ENCODE results near the gene COCH.

Gene COCH

GRCh38 chr14:30874120-30874998, at the start of gene COCH:
TSS of gene COCH (plus strand) at chr14:30874559. CDS start at chr14:30874939, 380 bp downstream.
- DNase-seq, result peak; percentile 72

DNA sequence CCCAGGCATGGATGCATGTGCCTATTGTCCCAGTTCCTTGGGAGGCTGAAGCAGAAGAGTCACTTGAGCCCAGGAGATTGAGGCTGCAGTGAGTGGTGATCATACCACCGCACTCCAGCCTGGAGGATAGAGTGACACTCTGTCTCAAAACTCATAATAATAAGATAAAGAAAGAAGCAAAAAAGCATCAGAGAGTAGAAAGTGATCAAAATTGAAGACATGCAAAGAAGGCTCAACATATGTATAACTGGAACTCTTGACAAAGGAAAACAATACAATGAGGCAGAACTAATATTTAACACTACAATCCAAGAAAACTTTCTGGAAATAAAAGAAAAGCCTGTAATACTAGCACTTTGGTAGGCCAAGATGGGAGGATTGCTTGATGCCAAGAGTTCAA, 48.3 kb upstream of the COCH start:
- DNase-seq, result no peak

DNA sequence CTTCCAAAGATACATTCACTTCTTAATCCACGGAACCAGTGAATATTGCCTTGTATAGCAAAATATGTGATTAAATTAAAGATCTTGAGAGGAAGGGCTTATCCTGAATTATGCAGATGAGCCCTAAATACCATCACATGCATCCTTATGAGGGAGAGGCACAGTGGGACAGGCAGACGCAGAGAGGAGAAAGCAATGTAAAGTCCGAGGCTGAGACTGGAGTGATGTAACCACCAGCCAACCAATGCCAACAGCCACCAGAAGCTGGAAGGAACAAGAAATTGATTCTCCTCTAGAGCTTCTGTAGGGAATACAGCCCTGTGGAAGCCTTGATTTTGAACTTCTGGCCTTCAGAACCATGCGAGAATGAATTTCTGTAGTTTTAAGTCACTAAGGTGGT, 44.5 kb upstream of the COCH start:
- DNase-seq, result no peak

DNA sequence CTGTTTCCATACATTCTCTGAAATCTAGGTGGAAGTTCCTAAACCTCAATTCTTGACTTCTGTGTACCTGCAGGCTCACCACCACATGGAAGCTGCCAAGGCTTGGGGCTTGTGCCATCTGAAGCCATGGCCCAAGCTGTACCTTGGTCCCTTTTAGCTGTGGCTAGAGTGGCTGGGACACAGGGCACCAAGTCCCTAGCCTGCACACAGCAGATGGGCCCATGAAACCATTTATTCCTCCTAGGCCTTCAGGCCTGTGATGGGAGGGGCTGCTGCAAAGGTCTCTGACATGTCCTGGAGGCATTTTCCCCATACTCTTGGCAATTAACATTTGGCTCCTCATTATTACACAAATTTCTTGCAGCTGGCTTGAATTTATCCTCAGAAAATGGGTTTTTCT, 40.0 kb upstream of the COCH start:
- DNase-seq, result no peak

DNA sequence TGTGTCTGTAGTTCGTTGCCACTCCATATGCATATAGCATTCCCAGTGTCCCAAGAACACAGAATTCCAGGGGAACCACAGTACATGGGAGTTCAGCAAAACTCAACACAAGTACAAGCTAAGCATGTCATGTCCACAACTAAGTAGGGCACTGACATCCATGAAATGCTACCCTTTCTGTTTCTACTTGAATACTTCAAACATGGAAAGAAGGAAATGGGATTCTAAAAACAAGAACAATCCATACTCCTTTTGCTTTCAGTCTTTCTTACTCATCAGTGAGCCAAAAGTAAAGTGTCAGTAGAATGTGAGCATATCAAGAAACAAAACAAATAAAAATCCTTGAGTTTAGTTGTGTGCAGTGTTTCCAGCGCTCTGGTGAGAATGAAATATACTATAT, 36.0 kb upstream of the COCH start:
- DNase-seq, result no peak

GRCh38 chr14:30840086-30840779, 34.1 kb upstream of the COCH start:
- no peak for DNase-seq

- DNase-seq, result no peak
Observed at GRCh38 chr14:30842431-30842830, 31.9 kb upstream of the COCH start.

DNA sequence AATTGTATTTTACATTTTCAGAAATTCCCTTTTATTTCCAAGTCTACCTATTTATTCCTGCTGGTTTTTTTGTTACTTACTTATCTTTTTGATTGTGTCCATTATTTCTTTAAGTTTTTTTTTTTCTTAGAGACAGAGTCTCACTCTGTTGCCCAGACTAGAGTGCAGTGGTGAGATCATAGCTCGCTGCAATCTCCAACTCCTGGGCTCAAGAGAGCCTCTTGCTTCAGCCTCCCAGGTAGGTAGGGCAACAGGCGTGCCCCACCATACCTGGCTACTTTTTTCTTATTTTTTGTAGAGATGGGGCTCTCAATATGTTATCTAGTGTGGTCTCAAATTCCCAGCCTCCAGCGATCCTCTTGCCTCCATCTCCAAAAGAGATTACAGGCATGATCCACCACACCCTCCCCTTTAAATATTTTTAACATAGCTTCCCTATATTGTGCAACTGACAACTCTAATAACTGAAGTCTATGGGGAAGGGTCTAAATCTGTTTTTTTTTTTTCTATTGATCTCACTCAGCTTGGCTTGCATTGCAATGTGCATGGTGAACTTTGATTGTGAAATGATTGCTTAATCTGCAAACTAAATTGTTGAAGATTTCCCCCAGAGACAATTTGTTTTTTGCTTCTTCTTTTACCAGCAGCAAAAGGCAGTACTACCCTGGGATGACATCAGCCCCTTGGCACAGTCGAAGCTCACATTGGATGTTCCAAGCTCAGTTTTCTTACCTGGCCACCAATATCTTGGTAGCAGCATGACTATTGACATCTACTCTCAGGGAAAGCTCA, 25.7 kb upstream of the COCH start:
- DNase-seq, result no peak

- no peak for DNase-seq
Observed at GRCh38 chr14:30849354-30849753, 25.0 kb upstream of the COCH start.

DNA sequence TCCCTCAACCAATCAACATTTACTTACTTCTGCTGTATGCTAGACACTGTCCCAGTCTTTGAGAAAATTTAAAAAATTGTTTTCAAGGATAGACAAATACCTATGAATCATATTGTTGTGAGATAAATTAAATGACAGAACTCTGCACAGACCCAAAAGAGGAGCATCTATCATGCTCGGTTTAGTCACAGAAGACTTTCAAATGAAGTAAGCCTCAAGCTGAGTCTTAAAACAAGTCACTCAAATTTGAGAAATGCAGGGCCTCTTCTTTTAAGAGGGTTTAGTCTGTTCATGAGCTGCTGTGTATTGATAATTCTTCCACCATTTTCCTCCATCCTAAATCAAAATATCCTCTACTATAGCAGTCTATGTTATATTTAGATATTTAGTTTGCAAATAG, 24.4 kb upstream of the COCH start:
- DNase-seq, result no peak

GRCh38 chr14:30853946-30854345, 20.4 kb upstream of the COCH start:
- no peak for DNase-seq

- no peak for DNase-seq
Observed at GRCh38 chr14:30854492-30854891, 19.9 kb upstream of the COCH start.

DNA sequence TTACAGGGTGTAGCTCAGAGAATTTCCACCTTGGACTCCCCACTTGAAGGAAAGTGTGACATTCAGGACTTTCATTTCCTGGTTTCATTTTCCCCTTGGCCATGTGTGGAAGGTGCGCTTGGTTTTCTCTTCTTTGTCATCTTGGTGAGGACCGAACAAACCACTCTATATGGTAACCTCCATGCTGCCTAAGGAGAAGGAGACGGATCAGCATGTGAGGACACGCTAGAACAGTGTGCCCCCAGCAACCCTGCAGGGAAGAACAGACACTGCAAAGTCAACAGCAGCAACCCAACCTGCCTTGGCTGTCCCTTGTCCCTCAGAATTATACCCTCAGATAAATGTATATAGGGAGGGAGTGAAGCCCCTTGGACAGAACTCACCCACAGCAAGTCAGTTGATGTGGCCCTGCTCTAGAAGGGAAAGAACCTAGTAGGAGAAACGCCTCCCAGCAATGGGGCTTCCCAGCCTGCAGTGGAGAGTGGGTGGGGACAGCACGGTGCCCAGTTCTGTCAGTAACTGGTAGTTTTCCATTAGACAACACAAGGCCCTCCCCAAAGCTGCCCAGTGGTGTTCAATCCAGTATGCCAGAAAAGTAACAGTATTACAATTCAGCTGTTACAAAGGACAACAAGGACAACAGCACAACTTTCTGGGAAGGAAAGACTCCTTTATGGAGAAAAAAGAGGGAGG, 18.9 kb upstream of the COCH start:
- no peak for DNase-seq

- DNase-seq, result no peak
Observed at GRCh38 chr14:30861200-30861599, 13.2 kb upstream of the COCH start.

DNA sequence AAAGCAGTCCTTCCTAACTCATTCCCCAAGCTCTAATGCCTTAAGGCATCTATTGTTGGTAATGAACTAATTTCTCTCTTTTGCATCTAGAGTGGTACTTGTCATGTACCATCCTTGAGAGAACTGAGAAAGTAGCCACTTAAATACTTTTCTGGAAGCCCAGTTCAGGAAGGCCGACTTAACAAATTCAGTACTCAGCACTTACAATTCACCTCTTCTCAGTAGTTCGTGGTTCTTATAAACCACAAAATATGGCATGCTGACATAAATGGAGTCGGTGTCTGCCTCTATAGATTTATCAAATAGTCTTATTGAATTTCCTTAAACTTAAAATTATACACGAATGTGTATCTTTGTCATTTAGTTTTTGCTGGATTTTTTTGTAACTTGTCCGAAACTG, 9.4 kb upstream of the COCH start:
- no peak for DNase-seq

- DNase-seq, result no peak
Observed at GRCh38 chr14:30868736-30869135, 5.6 kb upstream of the COCH start.

GRCh38 chr14:30869551-30870155, 4.7 kb upstream of the COCH start:
- DNase-seq, result no peak

DNA sequence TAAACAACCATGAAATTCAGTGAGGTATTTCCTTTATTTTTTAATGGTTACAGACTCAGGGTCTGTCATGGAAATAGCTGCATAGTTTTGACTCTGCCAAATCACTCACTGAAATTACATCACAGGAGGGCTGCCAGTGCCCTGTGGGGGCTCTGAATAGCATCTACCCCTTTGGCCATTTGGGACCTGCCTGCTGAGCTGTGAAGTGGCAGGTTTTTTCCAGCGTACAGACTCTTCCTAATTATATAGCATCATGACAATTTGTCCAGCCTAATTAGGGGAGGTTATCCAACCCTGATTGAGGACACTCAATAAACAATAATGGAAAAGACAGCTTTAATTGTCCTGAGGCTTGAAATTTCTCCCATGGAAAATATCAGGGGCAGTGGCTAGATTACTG, 1.8 kb upstream of the COCH start:
- DNase-seq, result no peak

DNA sequence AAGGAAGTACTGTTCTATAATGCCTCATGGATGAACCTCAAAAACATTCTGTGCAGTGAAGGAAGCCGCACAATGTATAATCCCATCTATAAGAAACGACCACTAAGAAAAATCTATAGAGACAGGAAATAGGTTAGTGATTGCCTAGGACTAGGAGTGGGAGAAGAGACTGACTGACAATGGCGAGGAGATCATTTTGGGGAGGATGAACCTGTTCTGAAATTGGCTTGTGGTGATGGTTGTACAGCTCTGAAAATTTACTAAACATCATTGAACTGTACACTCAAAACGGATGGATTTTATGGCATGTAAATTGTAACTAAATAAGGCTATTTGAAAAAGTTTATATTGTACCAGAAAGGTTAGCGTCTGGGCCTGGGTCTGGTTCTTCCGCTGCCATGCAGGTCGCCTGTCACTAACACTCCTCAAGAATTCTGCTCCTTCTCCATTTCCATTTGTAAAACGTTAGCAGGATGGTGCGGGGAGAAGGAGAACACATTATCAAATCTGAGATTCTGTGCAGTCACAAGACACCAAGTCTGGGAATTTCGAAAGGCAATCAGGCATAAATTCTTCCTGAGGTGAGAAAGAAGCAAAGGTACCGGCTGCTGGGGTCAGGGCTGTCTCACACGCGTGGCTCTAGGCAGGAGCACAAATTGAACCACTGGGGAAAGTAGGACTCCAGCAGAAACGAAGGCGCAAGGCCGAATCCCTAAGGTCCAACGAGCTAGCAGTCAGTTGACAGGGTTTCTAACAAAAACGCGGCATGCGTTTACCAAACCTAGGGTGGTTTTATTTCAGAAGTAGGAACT, 845 bp upstream of the COCH start:
- no peak for DNase-seq

DNA sequence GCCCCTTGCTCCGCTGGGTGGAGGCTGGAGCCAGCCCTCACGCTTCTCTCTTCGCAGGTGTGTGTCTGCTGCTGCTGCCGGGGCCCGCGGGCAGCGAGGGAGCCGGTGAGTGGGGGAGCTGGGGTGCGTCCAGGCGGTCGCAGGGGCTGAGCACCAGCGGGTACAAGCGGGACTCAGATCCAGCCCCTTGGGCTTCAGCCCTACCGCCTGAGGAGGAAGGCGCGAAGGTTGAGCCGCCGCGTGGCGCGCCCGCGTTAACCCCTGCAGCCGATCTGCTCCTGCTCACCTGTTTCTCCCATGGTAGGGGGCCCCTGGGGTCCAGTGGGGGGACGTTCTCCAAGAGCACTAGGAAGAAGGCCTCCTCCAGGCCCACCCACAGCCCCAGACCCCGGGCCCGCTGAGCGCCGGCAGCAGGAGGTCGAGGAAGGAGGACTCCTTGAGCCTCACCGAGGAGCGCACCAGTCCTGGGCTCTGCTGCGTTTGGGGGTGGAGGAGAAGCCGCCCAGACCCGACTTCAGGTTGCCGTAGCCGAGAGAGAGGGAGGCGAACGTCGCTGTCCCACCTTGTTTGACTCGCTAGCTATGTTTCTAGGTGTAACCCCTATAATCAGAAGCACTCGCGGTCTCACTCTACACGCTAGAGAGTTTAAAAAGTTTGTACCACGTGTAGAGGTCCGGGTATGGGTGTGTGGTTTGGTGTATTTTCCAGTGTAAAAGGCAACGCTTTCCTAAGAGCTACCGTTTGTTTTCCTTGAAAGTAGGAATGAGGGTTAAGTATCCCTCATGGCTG, 834 bp downstream of the COCH start:
- DNase-seq, result no peak

DNA sequence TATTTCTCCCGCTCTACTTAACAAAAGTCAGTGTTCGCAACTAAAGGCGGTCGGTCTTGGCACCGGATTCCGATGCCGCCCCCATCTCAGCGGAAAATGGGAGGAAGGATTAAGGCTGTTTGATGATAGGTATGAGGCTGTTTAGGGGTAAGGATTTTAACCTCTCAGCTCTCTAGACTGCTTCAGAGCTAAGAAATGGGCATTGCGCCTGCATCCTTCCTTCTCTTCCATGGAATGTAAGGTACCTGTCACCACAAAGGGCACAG, 1.4 kb downstream of the COCH start:
- DNase-seq, result no peak

Measured in NCI-H774 (cell line).